ENCODE results near the gene CMTM6.
"Not testable (repeated sequence)": the region's sequence is repeated elsewhere in the genome, so short reads cannot be mapped to it uniquely, and the experiment has no call there.

Gene CMTM6

GRCh38 chr3:32470362-32470761 lies 32.3 kb downstream of the CMTM6 start:
- H3K9me3 ChIP-seq (ENCODE audit: control insufficient read depth in 2 of 2, low read length in 2 of 2), result no peaks in the 10 kb centered on the region
- H3K27ac ChIP-seq (ENCODE audit: low read depth in 2 of 2, low read length in 2 of 2), result no peak overlapping the region

GRCh38 chr3:32469151-32469874 lies 33.3 kb downstream of the CMTM6 start:
- Histone ChIP-seq H3K9ac (ENCODE audit: low read depth in 1 of 2, low read length in 2 of 2) (no peak overlapping the region), H3K9me3 (ENCODE audit: control insufficient read depth in 2 of 2, low read length in 2 of 2) (no peaks in the 10 kb centered on the region), H3K27me3 (ENCODE audit: control insufficient read depth in 2 of 2, insufficient read depth in 2 of 2, low read length in 2 of 2) (no peaks in the 10 kb centered on the region), H3K27ac (ENCODE audit: low read depth in 2 of 2, low read length in 2 of 2) (no peak overlapping the region), H3K4me3 (ENCODE audit: low read length in 2 of 2) (no peak overlapping the region), H3K36me3 (ENCODE audit: control insufficient read depth in 2 of 2, insufficient read depth in 2 of 2, low read length in 2 of 2) (no peaks in the 10 kb centered on the region), H3K4me1 (ENCODE audit: control insufficient read depth in 2 of 2, insufficient read depth in 2 of 2, low read length in 2 of 2) (no peaks in the 10 kb centered on the region)

More at GRCh38 chr3:32470362-32470761, 32.3 kb downstream of the CMTM6 start:
- Histone ChIP-seq H3K9ac (ENCODE audit: low read depth in 1 of 2, low read length in 2 of 2) (no peak overlapping the region), H3K27me3 (ENCODE audit: control insufficient read depth in 2 of 2, insufficient read depth in 2 of 2, low read length in 2 of 2) (no peaks in the 10 kb centered on the region), H3K4me3 (ENCODE audit: low read length in 2 of 2) (no peak overlapping the region), H3K4me1 (ENCODE audit: control insufficient read depth in 2 of 2, insufficient read depth in 2 of 2, low read length in 2 of 2) (no peaks in the 10 kb centered on the region), H3K36me3 (ENCODE audit: control insufficient read depth in 2 of 2, insufficient read depth in 2 of 2, low read length in 2 of 2) (no peaks in the 10 kb centered on the region)

GRCh38 chr3:32467333-32468070 lies 35.1 kb downstream of the CMTM6 start:
- peak overlapping the region in 1 of 2 donors; percentile 41 for H3K9ac ChIP-seq (ENCODE audit: low read depth in 1 of 2, low read length in 2 of 2)

GRCh38 chr3:32466808-32467207 lies 35.8 kb downstream of the CMTM6 start:
- not testable (repeated sequence) for H3K27ac ChIP-seq (ENCODE audit: low read depth in 2 of 2, low read length in 2 of 2); H3K4me3 ChIP-seq (ENCODE audit: low read length in 2 of 2); H3K9me3 ChIP-seq (ENCODE audit: control insufficient read depth in 2 of 2, low read length in 2 of 2); H3K36me3 ChIP-seq (ENCODE audit: control insufficient read depth in 2 of 2, insufficient read depth in 2 of 2, low read length in 2 of 2); H3K9ac ChIP-seq (ENCODE audit: low read depth in 1 of 2, low read length in 2 of 2); H3K27me3 ChIP-seq (ENCODE audit: control insufficient read depth in 2 of 2, insufficient read depth in 2 of 2, low read length in 2 of 2); H3K4me1 ChIP-seq (ENCODE audit: control insufficient read depth in 2 of 2, insufficient read depth in 2 of 2, low read length in 2 of 2)

More at GRCh38 chr3:32467333-32468070, 35.1 kb downstream of the CMTM6 start:
- H3K27me3 ChIP-seq (ENCODE audit: control insufficient read depth in 2 of 2, insufficient read depth in 2 of 2, low read length in 2 of 2), result no peaks in the 10 kb centered on the region
- H3K9me3 ChIP-seq (ENCODE audit: control insufficient read depth in 2 of 2, low read length in 2 of 2), result no peaks in the 10 kb centered on the region
- H3K36me3 ChIP-seq (ENCODE audit: control insufficient read depth in 2 of 2, insufficient read depth in 2 of 2, low read length in 2 of 2), result no peaks in the 10 kb centered on the region
- H3K4me3 ChIP-seq (ENCODE audit: low read length in 2 of 2), result peak overlapping the region in 1 of 2 donors; percentile 50
- H3K27ac ChIP-seq (ENCODE audit: low read depth in 2 of 2, low read length in 2 of 2), result no peak overlapping the region
- no peaks in the 10 kb centered on the region for H3K4me1 ChIP-seq (ENCODE audit: control insufficient read depth in 2 of 2, insufficient read depth in 2 of 2, low read length in 2 of 2)

- H3K4me3 ChIP-seq (ENCODE audit: low read length in 2 of 2); H3K4me1 ChIP-seq (ENCODE audit: control insufficient read depth in 2 of 2, insufficient read depth in 2 of 2, low read length in 2 of 2); H3K36me3 ChIP-seq (ENCODE audit: control insufficient read depth in 2 of 2, insufficient read depth in 2 of 2, low read length in 2 of 2): not testable (repeated sequence)
Observed at GRCh38 chr3:32464726-32465125, 37.9 kb downstream of the CMTM6 start.

GRCh38 chr3:32463415-32463814 lies 39.2 kb downstream of the CMTM6 start:
- not testable (repeated sequence) for H3K27me3 ChIP-seq (ENCODE audit: control insufficient read depth in 2 of 2, insufficient read depth in 2 of 2, low read length in 2 of 2); H3K4me1 ChIP-seq (ENCODE audit: control insufficient read depth in 2 of 2, insufficient read depth in 2 of 2, low read length in 2 of 2); H3K27ac ChIP-seq (ENCODE audit: low read depth in 2 of 2, low read length in 2 of 2); H3K9me3 ChIP-seq (ENCODE audit: control insufficient read depth in 2 of 2, low read length in 2 of 2); H3K9ac ChIP-seq (ENCODE audit: low read depth in 1 of 2, low read length in 2 of 2); H3K4me3 ChIP-seq (ENCODE audit: low read length in 2 of 2); H3K36me3 ChIP-seq (ENCODE audit: control insufficient read depth in 2 of 2, insufficient read depth in 2 of 2, low read length in 2 of 2)

More at GRCh38 chr3:32464726-32465125, 37.9 kb downstream of the CMTM6 start:
- not testable (repeated sequence) for H3K27ac ChIP-seq (ENCODE audit: low read depth in 2 of 2, low read length in 2 of 2); H3K27me3 ChIP-seq (ENCODE audit: control insufficient read depth in 2 of 2, insufficient read depth in 2 of 2, low read length in 2 of 2); H3K9me3 ChIP-seq (ENCODE audit: control insufficient read depth in 2 of 2, low read length in 2 of 2); H3K9ac ChIP-seq (ENCODE audit: low read depth in 1 of 2, low read length in 2 of 2)

GRCh38 chr3:32462191-32462986 lies 40.3 kb downstream of the CMTM6 start:
- H3K27me3 ChIP-seq (ENCODE audit: control insufficient read depth in 2 of 2, insufficient read depth in 2 of 2, low read length in 2 of 2); H3K27ac ChIP-seq (ENCODE audit: low read depth in 2 of 2, low read length in 2 of 2); H3K4me3 ChIP-seq (ENCODE audit: low read length in 2 of 2); H3K36me3 ChIP-seq (ENCODE audit: control insufficient read depth in 2 of 2, insufficient read depth in 2 of 2, low read length in 2 of 2); H3K9me3 ChIP-seq (ENCODE audit: control insufficient read depth in 2 of 2, low read length in 2 of 2); H3K9ac ChIP-seq (ENCODE audit: low read depth in 1 of 2, low read length in 2 of 2); H3K4me1 ChIP-seq (ENCODE audit: control insufficient read depth in 2 of 2, insufficient read depth in 2 of 2, low read length in 2 of 2): not testable (repeated sequence)

- not testable (repeated sequence) for H3K9me3 ChIP-seq (ENCODE audit: control insufficient read depth in 2 of 2, low read length in 2 of 2); H3K4me1 ChIP-seq (ENCODE audit: control insufficient read depth in 2 of 2, insufficient read depth in 2 of 2, low read length in 2 of 2); H3K36me3 ChIP-seq (ENCODE audit: control insufficient read depth in 2 of 2, insufficient read depth in 2 of 2, low read length in 2 of 2); H3K9ac ChIP-seq (ENCODE audit: low read depth in 1 of 2, low read length in 2 of 2); H3K27ac ChIP-seq (ENCODE audit: low read depth in 2 of 2, low read length in 2 of 2); H3K4me3 ChIP-seq (ENCODE audit: low read length in 2 of 2); H3K27me3 ChIP-seq (ENCODE audit: control insufficient read depth in 2 of 2, insufficient read depth in 2 of 2, low read length in 2 of 2)
Observed at GRCh38 chr3:32460817-32461496, 41.7 kb downstream of the CMTM6 start.

- Histone ChIP-seq H3K4me1 (ENCODE audit: control insufficient read depth in 2 of 2, insufficient read depth in 2 of 2, low read length in 2 of 2) (peaks cover 0 to 11% of the 10 kb centered on the region in 2 donors), H3K27me3 (ENCODE audit: control insufficient read depth in 2 of 2, insufficient read depth in 2 of 2, low read length in 2 of 2) (no peaks in the 10 kb centered on the region), H3K4me3 (ENCODE audit: low read length in 2 of 2) (no peak overlapping the region), H3K27ac (ENCODE audit: low read depth in 2 of 2, low read length in 2 of 2) (peak overlapping the region in 1 of 2 donors; percentile 72), H3K9me3 (ENCODE audit: control insufficient read depth in 2 of 2, low read length in 2 of 2) (no peaks in the 10 kb centered on the region), H3K9ac (ENCODE audit: low read depth in 1 of 2, low read length in 2 of 2) (no peak overlapping the region), H3K36me3 (ENCODE audit: control insufficient read depth in 2 of 2, insufficient read depth in 2 of 2, low read length in 2 of 2) (no peaks in the 10 kb centered on the region)
Observed at GRCh38 chr3:32460031-32460749, 42.5 kb downstream of the CMTM6 start.
